ENCODE results near the gene HHAT.
A peak's percentile ranks its signal among the peaks of the same experiment; 100 is the strongest.
"Not testable (repeated sequence)": the region's sequence is repeated elsewhere in the genome, so short reads cannot be mapped to it uniquely, and the experiment has no call there.

The HHAT gene

GRCh38 chr1:210332719-210333398, 4.2 kb downstream of the HHAT start:
- ATAC-seq, result peak; percentile 86
- Mint-ChIP-seq H3K9me3 (no peaks in the 10 kb centered on the region), H3K36me3 (peaks cover 11% of the 10 kb centered on the region), H3K27ac (peak overlapping the region; percentile 97), H3K4me3 (peak overlapping the region; percentile 46), H3K4me1 (peaks cover 36% of the 10 kb centered on the region)
- DNase-seq (ENCODE audit: low spot score in 2 of 2), result peak; percentile 43 to 85

DNA sequence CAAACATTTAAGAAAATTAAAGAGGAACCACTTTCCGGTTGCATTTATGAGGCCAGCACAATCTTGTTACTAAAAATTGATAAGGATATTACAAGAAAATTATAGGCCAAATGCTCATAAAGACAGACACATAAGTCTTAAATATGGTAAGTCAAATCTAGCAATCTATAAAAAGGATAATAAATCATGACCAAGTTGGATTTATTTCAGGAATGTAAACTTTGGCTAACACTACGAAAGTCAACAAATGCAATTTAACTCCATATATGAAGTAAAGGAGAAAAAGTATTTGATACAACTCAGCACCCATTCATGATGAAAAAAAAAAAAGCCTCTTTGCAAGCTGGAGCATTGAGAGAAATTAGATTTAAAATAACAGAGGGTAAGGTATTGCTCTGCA, 6.3 kb downstream of the HHAT start:
- Mint-ChIP-seq H3K4me3 (no peak overlapping the region), H3K36me3 (peaks cover 11% of the 10 kb centered on the region)

DNA sequence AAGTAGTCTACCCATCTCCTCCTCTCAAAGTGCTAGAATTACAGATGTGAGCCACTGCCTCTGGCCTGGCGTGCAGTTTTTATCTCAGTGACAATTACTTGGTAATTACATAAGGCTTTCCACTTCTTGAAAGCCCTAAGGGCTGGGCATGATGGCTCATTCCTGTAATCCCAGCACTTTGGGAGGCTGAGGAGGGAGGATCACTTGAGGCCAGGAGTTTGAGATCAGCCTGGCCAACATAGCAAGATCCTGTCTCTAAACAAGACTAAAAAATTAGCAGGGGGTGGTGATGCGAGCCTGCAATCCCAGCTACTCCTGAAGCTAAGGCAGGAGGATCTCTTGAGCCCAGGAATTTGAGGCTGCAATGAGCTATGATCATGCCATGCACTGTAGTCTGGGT, 7.7 kb downstream of the HHAT start:
- H3K36me3 Mint-ChIP-seq, result peaks cover 17% of the 10 kb centered on the region
- no peak overlapping the region for H3K27ac Mint-ChIP-seq
- DNase-seq (ENCODE audit: low spot score in 2 of 2) (no peak), ATAC-seq (no peak)
- no peaks in the 10 kb centered on the region for H3K9me3 Mint-ChIP-seq
- no peak overlapping the region for H3K4me3 Mint-ChIP-seq
- peaks cover 33% of the 10 kb centered on the region for H3K4me1 Mint-ChIP-seq

More for the DNA sequence above, 6.3 kb downstream of the HHAT start:
- Mint-ChIP-seq H3K9me3 (no peaks in the 10 kb centered on the region), H3K27ac (no peak overlapping the region), H3K4me1 (peaks cover 23% of the 10 kb centered on the region)
- ATAC-seq (no peak), DNase-seq (ENCODE audit: low spot score in 2 of 2) (no peak)

GRCh38 chr1:210339500-210339899, 10.8 kb downstream of the HHAT start:
- Mint-ChIP-seq H3K4me1 (peaks cover 18% of the 10 kb centered on the region), H3K36me3 (peaks cover 6% of the 10 kb centered on the region), H3K27ac (no peak overlapping the region), H3K4me3 (no peak overlapping the region), H3K9me3 (no peaks in the 10 kb centered on the region)
- DNase-seq (ENCODE audit: low spot score in 2 of 2) (no peak), ATAC-seq (no peak)

- no peak overlapping the region for H3K27ac Mint-ChIP-seq
- DNase-seq (ENCODE audit: low spot score in 2 of 2) (no peak), ATAC-seq (peak; percentile 40)
- H3K4me1 Mint-ChIP-seq, result peaks cover 18% of the 10 kb centered on the region
- peaks cover 6% of the 10 kb centered on the region for H3K36me3 Mint-ChIP-seq
- no peaks in the 10 kb centered on the region for H3K9me3 Mint-ChIP-seq
- peak overlapping the region; percentile 6 for H3K4me3 Mint-ChIP-seq
Measured at GRCh38 chr1:210340311-210340710, 11.6 kb downstream of the HHAT start.

GRCh38 chr1:210340841-210341240, 12.1 kb downstream of the HHAT start:
- Mint-ChIP-seq H3K4me1 (peaks cover 18% of the 10 kb centered on the region), H3K9me3 (no peaks in the 10 kb centered on the region), H3K4me3 (peak overlapping the region; percentile 6), H3K27ac (no peak overlapping the region), H3K36me3 (peaks cover 6% of the 10 kb centered on the region)
- DNase-seq (ENCODE audit: low spot score in 2 of 2) (no peak), ATAC-seq (peak; percentile 83)

- H3K36me3 Mint-ChIP-seq, result peaks cover 6% of the 10 kb centered on the region
- no peak overlapping the region for H3K4me3 Mint-ChIP-seq
- H3K27ac Mint-ChIP-seq, result no peak overlapping the region
- H3K4me1 Mint-ChIP-seq, result peaks cover 34% of the 10 kb centered on the region
- ATAC-seq, result peak; percentile 58
- H3K9me3 Mint-ChIP-seq, result no peaks in the 10 kb centered on the region
- DNase-seq (ENCODE audit: low spot score in 2 of 2), result peak in 1 of 2 donors; percentile 59
Measured at GRCh38 chr1:210342986-210343780, 14.5 kb downstream of the HHAT start.

GRCh38 chr1:210344706-210345105, 16.0 kb downstream of the HHAT start:
- no peak for DNase-seq (ENCODE audit: low spot score in 2 of 2)
- H3K4me3 Mint-ChIP-seq, result no peak overlapping the region
- H3K27ac Mint-ChIP-seq, result no peak overlapping the region
- ATAC-seq, result no peak
- H3K4me1 Mint-ChIP-seq, result peaks cover 33% of the 10 kb centered on the region
- H3K9me3 Mint-ChIP-seq, result no peaks in the 10 kb centered on the region
- peaks cover 6% of the 10 kb centered on the region for H3K36me3 Mint-ChIP-seq

GRCh38 chr1:210347112-210347511, 18.4 kb downstream of the HHAT start:
- ATAC-seq (peak; percentile 91), DNase-seq (ENCODE audit: low spot score in 2 of 2) (no peak)
- no peaks in the 10 kb centered on the region for H3K9me3 Mint-ChIP-seq
- peaks cover 17% of the 10 kb centered on the region for H3K4me1 Mint-ChIP-seq
- H3K27ac Mint-ChIP-seq, result peak overlapping the region; percentile 72
- no peaks in the 10 kb centered on the region for H3K36me3 Mint-ChIP-seq
- H3K4me3 Mint-ChIP-seq, result no peak overlapping the region

- no peak overlapping the region for H3K4me3 Mint-ChIP-seq
- H3K36me3 Mint-ChIP-seq, result no peaks in the 10 kb centered on the region
- H3K27ac Mint-ChIP-seq, result no peak overlapping the region
Measured at GRCh38 chr1:210351496-210351895, 22.8 kb downstream of the HHAT start.

GRCh38 chr1:210352575-210352974, 23.9 kb downstream of the HHAT start:
- Mint-ChIP-seq H3K27ac (no peak overlapping the region), H3K4me3 (no peak overlapping the region), H3K4me1 (peaks cover 9% of the 10 kb centered on the region), H3K36me3 (no peaks in the 10 kb centered on the region), H3K9me3 (no peaks in the 10 kb centered on the region)
- ATAC-seq, result no peak
- DNase-seq (ENCODE audit: low spot score in 2 of 2), result no peak

More at GRCh38 chr1:210351496-210351895, 22.8 kb downstream of the HHAT start:
- DNase-seq (ENCODE audit: low spot score in 2 of 2) (no peak), ATAC-seq (no peak)
- Mint-ChIP-seq H3K9me3 (no peaks in the 10 kb centered on the region), H3K4me1 (peaks cover 20% of the 10 kb centered on the region)

DNA sequence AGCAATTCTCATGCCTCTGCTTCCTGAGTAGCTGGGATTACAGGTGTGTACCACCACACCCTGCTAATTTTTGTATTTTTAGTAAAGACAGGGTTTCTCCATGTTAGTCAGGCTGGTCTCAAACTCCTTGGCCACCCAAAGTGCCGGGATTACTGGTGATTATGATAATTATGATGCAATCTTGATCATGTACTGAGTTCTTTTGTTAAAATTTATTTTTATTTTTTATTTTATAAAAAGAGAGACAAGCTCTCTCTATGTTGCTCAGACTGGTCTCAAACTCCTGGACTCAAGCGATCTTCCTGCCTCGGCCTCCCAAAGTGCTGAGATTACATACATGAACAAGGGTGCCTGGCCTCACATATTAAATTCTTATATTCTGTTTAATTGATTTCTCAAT, 25.6 kb downstream of the HHAT start:
- not testable (repeated sequence) for ATAC-seq; H3K4me1 Mint-ChIP-seq; H3K36me3 Mint-ChIP-seq; H3K4me3 Mint-ChIP-seq; H3K9me3 Mint-ChIP-seq; DNase-seq (ENCODE audit: low spot score in 2 of 2); H3K27ac Mint-ChIP-seq

- no peaks in the 10 kb centered on the region for H3K9me3 Mint-ChIP-seq
- H3K36me3 Mint-ChIP-seq, result no peaks in the 10 kb centered on the region
- H3K4me3 Mint-ChIP-seq, result no peak overlapping the region
- DNase-seq (ENCODE audit: low spot score in 2 of 2) (no peak), ATAC-seq (no peak)
- no peak overlapping the region for H3K27ac Mint-ChIP-seq
- H3K4me1 Mint-ChIP-seq, result no peaks in the 10 kb centered on the region
Measured at GRCh38 chr1:210358626-210359025, 29.9 kb downstream of the HHAT start.

DNA sequence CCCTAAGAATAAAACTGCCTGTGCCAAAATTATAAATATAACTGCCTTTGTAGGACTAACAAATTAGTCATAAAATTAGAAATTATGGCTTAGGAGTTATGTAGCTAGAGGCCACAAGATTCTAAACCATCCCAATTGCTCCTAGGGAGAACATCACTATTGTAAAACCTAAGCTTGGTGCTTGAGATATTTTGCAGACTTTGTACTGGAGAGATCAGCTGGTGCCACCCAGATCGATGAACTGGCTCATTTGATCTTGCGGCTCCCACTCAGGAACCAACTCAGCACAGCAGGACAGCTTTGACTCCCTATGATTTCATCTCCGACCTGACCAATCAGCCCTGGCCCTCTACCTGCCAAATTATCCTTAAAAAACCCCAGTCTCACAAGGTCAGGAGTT, 30.6 kb downstream of the HHAT start:
- Mint-ChIP-seq H3K4me3 (no peak overlapping the region), H3K9me3 (no peaks in the 10 kb centered on the region), H3K4me1 (no peaks in the 10 kb centered on the region), H3K27ac (no peak overlapping the region), H3K36me3 (no peaks in the 10 kb centered on the region)
- ATAC-seq (no peak), DNase-seq (ENCODE audit: low spot score in 2 of 2) (no peak)

DNA sequence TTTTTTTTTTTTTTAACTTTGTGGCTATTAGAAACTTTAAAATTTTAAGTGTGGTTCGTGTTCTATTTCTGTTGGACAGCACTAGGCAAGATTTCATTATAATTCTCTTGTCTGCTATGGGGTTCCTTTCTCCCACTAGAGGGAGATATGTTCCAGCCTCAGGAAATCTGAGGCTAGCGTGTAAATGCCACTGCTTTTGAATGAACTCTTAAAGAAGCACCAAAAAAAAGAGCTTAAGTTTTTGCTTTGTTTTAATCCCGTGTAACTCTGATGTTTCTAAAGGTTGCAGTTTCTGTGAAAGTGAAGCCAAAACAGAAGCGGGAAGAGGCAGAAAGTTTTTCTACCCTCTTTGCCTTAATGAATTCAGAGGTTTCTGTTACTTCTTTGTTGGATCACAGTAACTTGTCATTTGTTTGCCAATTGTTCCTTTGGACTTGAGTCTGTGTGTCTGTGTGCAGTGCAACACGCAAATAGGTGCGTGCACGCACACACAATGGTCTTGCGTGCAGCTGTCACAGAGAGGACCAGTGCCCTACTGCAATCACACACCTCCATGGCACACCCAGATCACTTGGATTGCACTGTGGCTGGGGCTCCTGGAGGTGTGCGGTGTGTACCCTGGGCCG, 32.3 kb downstream of the HHAT start:
- no peak overlapping the region for H3K27ac Mint-ChIP-seq
- peak; percentile 68 for ATAC-seq

More for the DNA sequence above, 32.3 kb downstream of the HHAT start:
- no peaks in the 10 kb centered on the region for H3K9me3 Mint-ChIP-seq
- H3K4me3 Mint-ChIP-seq, result no peak overlapping the region
- H3K4me1 Mint-ChIP-seq, result no peaks in the 10 kb centered on the region
- H3K36me3 Mint-ChIP-seq, result no peaks in the 10 kb centered on the region
- no peak for DNase-seq (ENCODE audit: low spot score in 2 of 2)
